GOT3 (cell line): Measurements from ENCODE around the gene GDPGP1.
"Not testable (repeated sequence)": the region's sequence is repeated elsewhere in the genome, so short reads cannot be mapped to it uniquely, and the experiment has no call there.

Experiments
- DNase-seq: peaks from one replicate; lab custom pipeline; 2025; ENCODE audit warnings: mixed read lengths; lab: John Stamatoyannopoulos, UW

GDPGP1 gene

DNA sequence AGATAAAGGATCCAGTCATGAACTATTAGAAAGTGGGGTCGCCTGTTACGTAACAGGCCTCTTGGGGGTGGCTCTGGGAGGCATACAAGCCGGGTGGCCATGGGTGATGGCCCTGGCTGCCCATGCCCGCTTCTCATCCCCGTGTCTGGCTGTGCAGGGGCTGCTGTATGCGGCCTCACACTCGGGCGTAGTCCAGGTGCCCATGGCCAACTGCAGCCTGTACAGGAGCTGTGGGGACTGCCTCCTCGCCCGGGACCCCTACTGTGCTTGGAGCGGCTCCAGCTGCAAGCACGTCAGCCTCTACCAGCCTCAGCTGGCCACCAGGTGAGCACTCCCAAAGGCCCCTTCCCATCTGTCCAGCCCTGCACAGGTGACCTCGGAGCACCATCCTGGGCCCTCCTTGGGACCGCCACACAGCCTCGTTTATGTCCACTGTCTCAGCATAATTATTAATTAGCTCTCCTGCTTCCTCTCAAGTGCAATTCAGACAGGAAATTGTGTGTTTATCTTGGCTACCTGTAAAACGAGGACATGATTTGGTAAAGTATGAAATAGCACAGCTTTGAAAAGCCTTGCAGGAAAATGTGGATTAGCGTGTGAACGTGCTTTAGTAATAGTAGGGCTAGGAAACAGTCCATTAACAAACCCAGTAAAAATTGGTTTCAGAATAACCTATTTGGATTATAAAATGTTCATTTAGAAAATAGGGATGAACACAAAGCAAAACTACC, 8.3 kb upstream of the GDPGP1 start:
- no peak for DNase-seq

- no peak for DNase-seq
These were observed 6.7 kb upstream of the GDPGP1 start for GRCh38 chr15:90227336-90227735.

GRCh38 chr15:90227816-90228772, 5.9 kb upstream of the GDPGP1 start:
- DNase-seq, result no peak

GRCh38 chr15:90228960-90229359, 5.0 kb upstream of the GDPGP1 start:
- DNase-seq, result no peak

GRCh38 chr15:90230071-90230494, 3.9 kb upstream of the GDPGP1 start:
- no peak for DNase-seq

DNA sequence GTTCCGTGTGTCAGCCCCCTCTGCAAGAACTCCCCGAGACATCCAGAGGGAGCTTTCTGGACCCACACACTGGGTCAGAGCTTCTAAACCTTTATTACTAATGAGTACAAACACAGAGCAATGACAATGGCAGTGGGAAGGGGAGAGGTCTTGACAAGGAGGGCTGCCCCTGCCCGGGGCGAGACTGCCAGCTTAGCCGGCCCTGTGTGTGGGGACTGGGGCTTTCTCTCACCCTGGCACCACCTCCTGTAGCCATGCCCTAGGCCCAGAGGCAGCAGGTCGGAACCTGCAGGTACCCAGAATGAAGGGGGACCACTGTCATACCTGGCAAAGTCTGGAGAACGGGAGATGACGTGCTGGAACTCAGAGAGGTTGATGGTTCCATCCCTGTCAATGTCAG, 3.4 kb upstream of the GDPGP1 start:
- no peak for DNase-seq

DNA sequence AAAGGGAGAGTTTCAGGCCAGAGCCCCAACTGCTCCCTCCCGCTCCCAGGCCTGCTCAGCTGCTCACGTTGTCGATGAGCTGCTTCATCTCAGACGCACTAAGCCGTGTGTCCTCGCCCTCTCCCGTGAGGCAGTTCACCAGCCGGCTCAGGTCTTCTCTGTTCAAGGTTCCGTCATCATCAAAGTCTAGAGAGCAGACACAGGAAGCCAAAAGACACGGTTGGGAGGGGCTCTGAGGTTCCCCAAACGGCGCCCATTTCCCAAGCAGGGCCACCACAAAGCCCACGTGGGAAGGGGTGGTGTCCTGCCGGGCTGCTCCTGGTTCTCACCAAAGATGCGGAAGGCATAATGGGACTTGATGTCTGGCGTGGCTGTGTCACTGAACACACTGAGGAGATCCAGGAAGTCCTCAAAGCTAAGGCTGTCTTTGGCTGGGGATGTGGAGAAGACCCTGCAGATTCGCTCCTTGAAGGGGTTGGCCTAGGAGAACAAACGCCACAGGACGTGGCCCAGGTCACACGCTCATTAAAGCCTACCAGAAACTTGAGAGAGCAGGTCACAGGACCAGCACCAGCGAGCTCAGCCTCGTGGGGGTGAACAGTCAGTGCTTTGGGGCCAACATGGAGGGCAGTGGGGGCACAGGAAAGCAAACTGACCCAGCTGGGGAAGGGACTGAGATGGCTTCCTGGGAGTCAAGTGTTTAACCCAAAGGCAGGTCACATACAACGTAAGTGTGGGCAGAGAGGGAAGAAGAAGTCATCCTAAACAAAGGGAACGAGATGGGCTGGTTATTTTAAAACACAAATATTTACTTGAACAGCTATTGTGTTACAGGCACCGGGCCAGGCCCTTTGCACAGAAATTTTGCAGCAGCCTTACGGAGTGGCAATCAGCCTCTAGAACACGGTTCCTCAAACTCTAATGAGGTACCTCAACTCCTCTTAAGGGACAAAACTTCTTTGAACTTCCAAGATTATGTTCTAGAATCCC, 2.7 kb upstream of the GDPGP1 start:
- DNase-seq, result no peak

GRCh38 chr15:90232196-90232595, 1.8 kb upstream of the GDPGP1 start:
- DNase-seq, result no peak

DNA sequence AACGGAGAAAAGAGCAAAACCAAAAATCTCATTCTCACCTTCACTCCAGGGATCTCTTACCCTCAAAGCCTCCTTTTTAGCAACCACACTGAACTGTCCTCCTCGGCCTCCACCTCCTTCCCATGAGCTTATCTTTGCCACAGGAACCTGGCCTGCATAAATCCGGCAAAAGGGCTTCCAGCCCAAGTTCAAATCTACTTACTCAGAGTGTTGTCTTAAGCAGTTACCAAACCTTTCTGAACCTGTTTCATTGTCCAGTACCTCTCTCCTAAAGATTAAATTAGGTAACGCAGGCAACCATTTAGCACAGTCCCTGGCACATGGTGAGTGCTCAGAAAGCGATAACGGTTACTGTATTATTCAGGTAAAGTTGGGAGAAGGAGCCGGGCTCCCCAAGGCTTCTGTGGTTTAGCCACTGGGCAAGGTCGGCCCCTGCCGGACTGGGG, 1.0 kb upstream of the GDPGP1 start:
- DNase-seq, result no peak

- peak; percentile 86 for DNase-seq
These were observed 468 bp upstream of the GDPGP1 start, which contains the start of gene CIB1 for GRCh38 chr15:90233387-90234095. TSS of gene CIB1 (minus strand) at chr15:90233941. CDS start at chr15:90233885, 56 bp downstream.

DNA sequence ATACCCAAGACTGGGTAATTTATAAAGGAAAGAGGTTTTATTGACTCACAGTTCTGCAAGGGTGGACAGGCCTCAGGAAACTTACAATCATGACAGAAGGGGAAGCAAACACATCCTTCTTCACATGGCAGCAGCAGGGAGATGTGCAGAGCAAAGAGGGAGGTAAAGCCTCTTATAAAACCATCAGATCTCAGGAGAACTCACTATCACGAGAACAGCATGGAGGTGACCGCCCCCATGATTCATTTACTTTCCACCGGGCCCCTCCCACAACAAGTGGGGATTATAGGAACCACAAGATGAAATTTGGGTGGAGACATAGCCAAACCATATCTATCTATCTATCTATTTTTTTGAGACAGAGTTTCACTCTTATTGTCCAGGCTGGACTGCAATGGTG, 5.4 kb downstream of the GDPGP1 start:
- DNase-seq, result no peak

DNA sequence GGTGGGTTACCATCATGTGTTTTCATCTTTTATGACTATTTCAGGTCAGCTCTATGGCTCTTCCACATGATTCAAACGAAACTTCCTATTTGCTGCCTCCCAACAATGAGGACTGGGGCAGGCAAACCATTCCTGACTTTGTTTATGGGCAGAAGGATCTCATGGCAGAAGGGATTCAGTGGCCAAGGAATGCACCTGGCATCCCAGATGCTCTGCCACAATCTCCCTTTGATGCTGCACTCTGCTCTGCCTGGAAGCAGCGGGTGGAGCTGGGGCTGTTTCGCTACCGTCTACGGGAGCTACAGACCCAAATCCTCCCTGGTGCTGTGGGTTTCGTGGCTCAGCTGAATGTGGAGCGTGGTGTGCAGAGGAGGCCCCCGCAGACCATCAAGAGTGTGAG, 6.8 kb downstream of the GDPGP1 start:
- DNase-seq, result no peak

- DNase-seq, result no peak
These were observed 7.6 kb downstream of the GDPGP1 start for GRCh38 chr15:90241343-90242192.

- DNase-seq, result no peak
These were observed 10.1 kb downstream of the GDPGP1 start for GRCh38 chr15:90243943-90244639.

DNA sequence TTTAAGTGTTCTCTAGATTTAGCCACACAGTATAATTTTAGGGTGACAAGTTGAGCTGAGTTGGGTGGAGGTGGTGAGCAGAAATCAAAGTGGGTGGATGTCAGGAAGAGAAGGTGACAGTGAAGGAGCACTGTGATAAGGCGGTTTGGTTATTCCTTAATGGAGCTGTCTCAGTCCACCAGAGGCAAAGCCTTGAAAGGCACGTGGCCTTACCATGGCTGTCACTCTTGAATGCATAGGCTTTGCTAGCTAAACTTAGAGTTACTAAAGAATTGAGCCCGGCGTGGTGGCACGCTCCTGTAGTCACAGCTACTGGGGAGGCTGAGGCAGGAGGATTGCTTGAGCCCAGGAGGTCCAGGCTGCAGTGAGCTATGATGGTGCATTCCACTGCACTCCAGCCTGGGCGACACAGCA, 14.8 kb downstream of the GDPGP1 start:
- DNase-seq, result no peak

DNA sequence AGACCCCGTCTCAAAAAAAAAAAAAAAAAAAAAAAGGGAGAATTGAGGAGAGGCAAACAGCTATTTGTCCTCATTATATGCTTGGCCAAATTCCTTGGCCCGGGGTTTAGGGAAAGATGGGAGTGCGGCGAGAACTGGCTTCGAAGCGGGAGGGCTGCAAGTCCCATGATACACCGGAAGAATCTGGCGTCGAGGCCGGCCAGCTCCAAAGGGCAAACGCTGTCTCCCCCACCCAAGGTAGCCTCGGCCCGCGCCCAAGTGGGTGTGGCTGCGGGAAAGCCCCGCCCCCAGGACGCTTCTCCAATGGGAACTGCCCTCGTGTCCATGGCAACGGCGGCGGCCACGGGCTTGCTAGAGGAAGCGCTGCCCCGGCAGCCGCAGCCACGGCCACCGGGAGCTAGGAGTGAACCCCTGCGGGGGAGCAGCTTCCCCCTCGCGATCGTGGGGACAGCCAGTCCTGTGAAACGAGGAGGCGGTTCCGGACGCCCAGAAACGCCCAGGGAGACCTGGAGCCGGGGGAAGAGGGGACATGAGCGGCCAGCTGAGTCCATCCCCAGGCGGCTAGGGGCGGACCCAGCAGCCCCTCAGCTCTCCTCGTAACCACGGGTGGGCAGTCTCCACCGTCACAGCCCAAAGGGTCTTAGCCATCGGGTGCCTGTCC, 15.3 kb downstream of the GDPGP1 start, which contains the start of gene TTLL13:
Gene TTLL13 (plus strand): TSS at position 354 of the 661 bp plus-strand sequence. CDS start 1,075 bp downstream, outside the sequence.
- DNase-seq, result peak; percentile 42

DNA sequence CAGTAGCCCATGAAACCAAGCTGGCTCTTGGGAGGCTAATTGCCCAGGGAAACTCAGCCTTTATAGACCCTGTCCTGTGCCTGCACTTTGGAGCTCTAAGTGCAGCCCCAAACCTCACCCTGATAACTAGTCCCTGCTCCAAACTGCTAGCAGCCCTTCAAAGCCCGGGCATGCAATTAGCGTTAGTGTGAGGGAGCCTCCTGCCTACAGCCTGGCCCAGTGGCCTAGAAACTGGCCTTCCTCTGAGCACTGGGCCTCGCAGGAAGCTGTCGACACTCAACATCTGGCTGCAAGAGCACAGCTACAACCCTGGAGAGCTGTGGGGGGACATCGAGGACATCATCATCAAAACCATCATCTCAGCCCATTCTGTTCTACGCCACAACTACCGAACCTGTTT, 23.8 kb downstream of the GDPGP1 start:
- no peak for DNase-seq

- no peak for DNase-seq
These were observed 25.5 kb downstream of the GDPGP1 start for GRCh38 chr15:90259524-90259923.

DNA sequence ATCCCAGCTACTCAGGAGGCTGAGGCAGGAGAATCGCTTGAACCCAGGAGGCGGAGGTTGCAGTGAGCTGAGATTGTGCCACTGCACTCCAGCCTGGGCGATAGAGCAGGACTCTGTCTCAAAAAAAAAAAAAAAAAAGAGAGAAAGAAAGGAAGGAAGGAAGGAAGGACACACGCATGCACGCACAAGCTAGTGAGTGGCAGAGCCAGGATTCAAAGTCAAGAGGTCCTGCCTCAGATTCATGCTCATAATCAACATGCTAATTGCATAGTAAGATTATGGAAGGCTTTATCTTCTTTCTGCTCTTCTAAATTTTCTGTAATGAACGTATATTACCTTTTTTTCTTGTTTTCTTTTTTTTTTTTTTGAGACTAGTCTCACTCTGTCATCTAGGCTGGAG, 26.7 kb downstream of the GDPGP1 start:
- DNase-seq, result not testable (repeated sequence)
